Measurements from ENCODE around the gene KLHL10. TPM values are rescaled to one million over a fixed set of nuclear protein-coding genes. Genes with fewer than 3 reads are reported as not detected.

Gene KLHL10
- total and polyA plus RNA-seq, 2 of the 13 experiments (the other 11 are each of a cell fraction or from before 2014, with no cell fraction given): 0.04 to 0.08 TPM

DNA sequence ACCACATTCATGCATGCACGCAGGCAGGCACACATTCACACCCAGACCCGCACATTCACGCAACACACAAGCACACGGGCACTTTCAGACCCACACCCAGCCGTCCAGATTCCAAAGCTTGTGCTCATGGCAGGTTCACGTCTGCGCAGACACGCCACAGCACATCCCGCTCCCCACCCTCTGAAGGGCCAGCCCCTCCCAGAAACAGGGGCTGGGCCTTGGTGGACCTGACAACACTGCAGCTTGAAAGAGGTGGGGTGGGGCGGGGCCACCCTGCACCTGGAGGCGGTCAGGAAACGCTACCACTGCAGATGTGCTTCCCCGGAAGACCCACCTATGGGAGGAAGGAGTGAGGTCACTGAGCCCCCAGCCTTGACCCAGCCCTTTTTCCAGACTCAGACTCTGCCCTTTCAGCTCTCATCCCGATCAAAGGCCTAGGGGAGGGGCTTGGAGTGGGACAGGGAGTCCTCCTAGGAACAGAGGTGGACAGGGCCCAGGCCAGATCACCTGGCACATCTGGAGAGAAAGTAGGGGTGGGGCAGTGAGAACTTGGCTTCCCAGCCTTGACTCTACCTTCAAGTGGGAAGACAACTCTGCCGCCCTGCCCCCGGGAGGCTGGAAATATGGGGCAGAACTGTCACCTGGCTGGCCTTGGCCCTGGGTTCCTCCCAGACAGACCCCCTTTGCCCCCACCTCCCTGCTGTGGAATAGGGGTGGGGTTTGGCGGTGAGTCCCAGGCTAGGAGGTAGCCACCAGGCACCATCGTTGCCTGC lies 36.8 kb upstream of the KLHL10 start (continued):
- TF ChIP-seq CREBL2 (CRISPR knock-in tag; IDR thresholded peaks at IDR 0.05; ENCODE audit: borderline replicate concordance) (no peak), ATF5 (CRISPR knock-in tag; IDR thresholded peaks at IDR 0.05; ENCODE audit: low read depth) (no peak), ZSCAN31 (CRISPR knock-in tag; IDR thresholded peaks at IDR 0.05; ENCODE audit: low read depth) (peak; percentile 64; the same call in 1 of the 2 replicates), ZNF646 (CRISPR knock-in tag; IDR thresholded peaks at IDR 0.05) (peak; percentile 66; the same call in 1 of the 2 replicates), NR2F6 (IDR thresholded peaks at IDR 0.05) (peak; percentile 86), NR2F6 (CRISPR knock-in tag; IDR thresholded peaks at IDR 0.05) (peak; percentile 90), ZFP90 (CRISPR knock-in tag; IDR thresholded peaks at IDR 0.05; ENCODE audit: borderline replicate concordance) (no peak), ZNF124 (CRISPR knock-in tag; IDR thresholded peaks at IDR 0.05) (0 out of 2 replicates have a peak, but pooled peaks have one; percentile 33), SAFB2 (CRISPR knock-in tag; IDR thresholded peaks at IDR 0.05; ENCODE audit: borderline replicate concordance, low read depth) (peak; percentile 43; the same call in 1 of the 2 replicates), HOXA3 (CRISPR knock-in tag; IDR thresholded peaks at IDR 0.05) (peak; percentile 72), ZNF614 (CRISPR knock-in tag; IDR thresholded peaks at IDR 0.05; ENCODE audit: borderline replicate concordance) (no peak), ZNF790 (CRISPR knock-in tag; IDR thresholded peaks at IDR 0.05; ENCODE audit: borderline replicate concordance) (no peak), NR2F2 (IDR thresholded peaks at IDR 0.05; ENCODE audit: borderline replicate concordance, low read depth) (peak; percentile 68; the same call in 1 of the 2 replicates), KLF13 (CRISPR knock-in tag; IDR thresholded peaks at IDR 0.05) (no peak)
- TF ChIP-seq, protein P1, sequence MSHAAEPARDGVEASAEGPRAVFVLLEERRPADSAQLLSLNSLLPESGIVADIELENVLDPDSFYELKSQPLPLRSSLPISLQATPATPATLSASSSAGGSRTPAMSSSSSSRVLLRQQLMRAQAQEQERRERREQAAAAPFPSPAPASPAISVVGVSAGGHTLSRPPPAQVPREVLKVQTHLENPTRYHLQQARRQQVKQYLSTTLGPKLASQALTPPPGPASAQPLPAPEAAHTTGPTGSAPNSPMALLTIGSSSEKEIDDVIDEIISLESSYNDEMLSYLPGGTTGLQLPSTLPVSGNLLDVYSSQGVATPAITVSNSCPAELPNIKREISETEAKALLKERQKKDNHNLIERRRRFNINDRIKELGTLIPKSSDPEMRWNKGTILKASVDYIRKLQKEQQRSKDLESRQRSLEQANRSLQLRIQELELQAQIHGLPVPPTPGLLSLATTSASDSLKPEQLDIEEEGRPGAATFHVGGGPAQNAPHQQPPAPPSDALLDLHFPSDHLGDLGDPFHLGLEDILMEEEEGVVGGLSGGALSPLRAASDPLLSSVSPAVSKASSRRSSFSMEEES (CRISPR knock-in tag; IDR thresholded peaks at IDR 0.05): no peak
- TF ChIP-seq, protein P2, sequence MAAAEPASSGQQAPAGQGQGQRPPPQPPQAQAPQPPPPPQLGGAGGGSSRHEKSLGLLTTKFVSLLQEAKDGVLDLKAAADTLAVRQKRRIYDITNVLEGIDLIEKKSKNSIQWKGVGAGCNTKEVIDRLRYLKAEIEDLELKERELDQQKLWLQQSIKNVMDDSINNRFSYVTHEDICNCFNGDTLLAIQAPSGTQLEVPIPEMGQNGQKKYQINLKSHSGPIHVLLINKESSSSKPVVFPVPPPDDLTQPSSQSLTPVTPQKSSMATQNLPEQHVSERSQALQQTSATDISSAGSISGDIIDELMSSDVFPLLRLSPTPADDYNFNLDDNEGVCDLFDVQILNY (CRISPR knock-in tag; conservative IDR thresholded peaks at IDR 0.05): 0 out of 2 replicates have a peak, but pooled peaks have one; percentile 36
- TF ChIP-seq, protein P3, sequence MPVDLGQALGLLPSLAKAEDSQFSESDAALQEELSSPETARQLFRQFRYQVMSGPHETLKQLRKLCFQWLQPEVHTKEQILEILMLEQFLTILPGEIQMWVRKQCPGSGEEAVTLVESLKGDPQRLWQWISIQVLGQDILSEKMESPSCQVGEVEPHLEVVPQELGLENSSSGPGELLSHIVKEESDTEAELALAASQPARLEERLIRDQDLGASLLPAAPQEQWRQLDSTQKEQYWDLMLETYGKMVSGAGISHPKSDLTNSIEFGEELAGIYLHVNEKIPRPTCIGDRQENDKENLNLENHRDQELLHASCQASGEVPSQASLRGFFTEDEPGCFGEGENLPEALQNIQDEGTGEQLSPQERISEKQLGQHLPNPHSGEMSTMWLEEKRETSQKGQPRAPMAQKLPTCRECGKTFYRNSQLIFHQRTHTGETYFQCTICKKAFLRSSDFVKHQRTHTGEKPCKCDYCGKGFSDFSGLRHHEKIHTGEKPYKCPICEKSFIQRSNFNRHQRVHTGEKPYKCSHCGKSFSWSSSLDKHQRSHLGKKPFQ (CRISPR knock-in tag; IDR thresholded peaks at IDR 0.05; ENCODE audit: insufficient replicate concordance): no peak
